GM21515 (cell line): ENCODE data around the gene ERMAP.
"Not testable (repeated sequence)": the region's sequence is repeated elsewhere in the genome, so short reads cannot be mapped to it uniquely, and the experiment has no call there.

Experiments
- ATAC-seq: cut with Tn5 transposase; IDR thresholded peaks from one replicate; pipeline ENCODE4 v1.9.1; 2021; ENCODE audit not compliant: unreplicated experiment

ERMAP gene

GRCh38 chr1:42844592-42845140, 27.7 kb downstream of the ERMAP start:
- no peak for ATAC-seq

- no peak for ATAC-seq
These were observed 28.3 kb downstream of the ERMAP start for GRCh38 chr1:42845193-42845592.

- ATAC-seq = peak; percentile 10
These were observed 28.9 kb downstream of the ERMAP start for GRCh38 chr1:42845866-42846256.

- peak; percentile 88 for ATAC-seq
These were observed 29.6 kb downstream of the ERMAP start, which contains the start of gene ZNF691 for GRCh38 chr1:42846257-42847110. Gene ZNF691, plus strand, starts transcription at chr1:42846613. Its CDS starts 3,046 bp downstream, at chr1:42849659.

GRCh38 chr1:42847111-42847595, 30.2 kb downstream of the ERMAP start:
- ATAC-seq = no peak

- no peak for ATAC-seq
These were observed 31.0 kb downstream of the ERMAP start for GRCh38 chr1:42847721-42848460.

GRCh38 chr1:42848823-42849537, 32.1 kb downstream of the ERMAP start:
- no peak for ATAC-seq

GRCh38 chr1:42849944-42850343, 33.0 kb downstream of the ERMAP start:
- no peak for ATAC-seq

- ATAC-seq = no peak
These were observed 34.5 kb downstream of the ERMAP start for GRCh38 chr1:42851420-42851819.

- ATAC-seq = no peak
These were observed 35.2 kb downstream of the ERMAP start for GRCh38 chr1:42851960-42852607.

- no peak for ATAC-seq
These were observed 35.7 kb downstream of the ERMAP start for GRCh38 chr1:42852608-42852980.

- no peak for ATAC-seq
These were observed 36.4 kb downstream of the ERMAP start for GRCh38 chr1:42853116-42853884.

- not testable (repeated sequence) for ATAC-seq
These were observed 39.6 kb downstream of the ERMAP start for GRCh38 chr1:42856554-42856953.

- not testable (repeated sequence) for ATAC-seq
These were observed 42.4 kb downstream of the ERMAP start for GRCh38 chr1:42859366-42859765.

- ATAC-seq = no peak
These were observed 43.6 kb downstream of the ERMAP start for GRCh38 chr1:42860339-42861013.

GRCh38 chr1:42861014-42861399, 44.1 kb downstream of the ERMAP start:
- ATAC-seq = no peak

GRCh38 chr1:42866549-42866948, 49.6 kb downstream of the ERMAP start:
- no peak for ATAC-seq

- not testable (repeated sequence) for ATAC-seq
These were observed 51.5 kb downstream of the ERMAP start for GRCh38 chr1:42868466-42868865.

- ATAC-seq = not testable (repeated sequence)
These were observed 52.3 kb downstream of the ERMAP start for GRCh38 chr1:42869254-42869653.
